Stimulated activated CD4-positive, alpha-beta T cell treated with anti-CD3 and anti-CD28 coated beads, Interleukin-12 subunit alpha, Interleukin-12 subunit beta, amount 100 ng/mL, for 24 hours (primary cell): ENCODE results near the gene GPR157.
"Not testable (repeated sequence)": the region's sequence is repeated elsewhere in the genome, so short reads cannot be mapped to it uniquely, and the experiment has no call there.

Source experiments
- DNase-seq, 2 experiments: peaks; one replicate each; pipeline ENCODE4 v3.0.0-alpha.2; 2020; ENCODE audit warnings: low read depth in 2 of 2

GPR157 gene

DNA sequence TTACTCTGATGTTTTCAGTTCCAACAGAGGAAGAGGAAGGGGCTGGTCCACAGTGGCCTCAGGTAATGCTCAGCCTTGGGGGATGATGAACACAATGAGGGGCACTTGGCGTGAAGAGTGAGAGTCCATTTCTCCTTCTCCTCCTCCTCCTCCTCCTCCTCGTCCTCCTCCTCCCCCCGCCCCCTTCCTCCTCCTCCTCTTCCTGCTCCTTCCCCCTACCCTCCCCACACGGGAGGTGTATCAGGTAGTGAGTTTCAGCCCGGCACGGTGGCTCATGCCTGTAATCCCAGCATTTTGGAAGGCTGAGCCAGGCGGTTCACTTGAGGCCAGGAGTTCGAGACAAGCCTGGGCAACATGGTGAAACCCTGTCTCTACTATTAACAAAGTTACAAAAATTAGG lies 17.3 kb upstream of the GPR157 start:
- DNase-seq: no peak

DNA sequence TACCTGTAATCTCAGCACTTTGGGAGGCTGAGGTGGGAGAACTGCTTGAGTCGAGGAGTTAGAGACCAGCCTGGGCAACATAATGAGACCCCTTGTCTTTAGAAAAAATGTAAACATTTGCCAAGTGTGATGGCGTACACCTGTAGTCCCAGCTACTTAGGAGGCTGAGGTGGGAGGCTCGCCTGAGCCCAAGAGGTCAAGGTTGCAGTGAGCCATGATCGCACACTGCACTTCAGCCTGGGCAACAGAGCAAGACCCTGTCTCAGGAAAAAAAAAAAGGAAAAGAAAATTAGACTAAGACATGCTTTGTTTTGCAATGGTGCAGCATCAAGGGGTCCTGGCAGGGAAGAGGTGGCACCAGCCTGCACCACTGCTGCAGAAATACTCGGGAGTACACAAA lies 16.8 kb upstream of the GPR157 start:
- no peak for DNase-seq

DNA sequence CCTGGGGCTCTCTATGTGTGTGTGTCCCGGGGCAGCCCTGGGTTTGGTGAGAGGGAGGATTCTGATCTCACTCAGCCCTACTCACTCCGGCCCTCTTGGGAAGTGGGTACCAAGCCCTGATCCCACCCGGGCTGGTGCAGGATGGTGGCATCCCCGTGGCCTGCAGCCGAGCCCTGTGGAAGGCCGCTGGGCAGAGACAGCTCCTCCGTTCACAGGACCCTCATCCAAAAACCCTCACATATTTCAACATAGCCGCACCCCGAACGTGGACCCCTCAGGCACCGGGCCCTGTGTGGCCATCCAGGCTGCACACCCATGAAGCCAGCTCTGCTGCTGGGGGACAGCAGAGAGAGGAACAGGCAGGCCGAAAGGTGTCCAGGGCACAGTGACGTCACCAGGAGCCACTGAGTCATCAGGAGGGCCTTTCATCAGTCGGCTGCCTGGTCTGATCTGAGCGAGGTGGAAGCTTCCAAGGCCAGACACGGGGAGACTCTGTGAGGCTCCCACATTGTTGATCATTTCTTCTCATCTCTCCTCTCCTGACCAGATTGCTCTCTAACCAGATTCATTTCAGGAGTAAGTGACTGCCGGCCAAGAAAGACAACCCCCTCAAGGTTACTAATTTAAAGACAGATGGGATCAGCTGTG lies 16.2 kb upstream of the GPR157 start:
- DNase-seq: no peak

DNA sequence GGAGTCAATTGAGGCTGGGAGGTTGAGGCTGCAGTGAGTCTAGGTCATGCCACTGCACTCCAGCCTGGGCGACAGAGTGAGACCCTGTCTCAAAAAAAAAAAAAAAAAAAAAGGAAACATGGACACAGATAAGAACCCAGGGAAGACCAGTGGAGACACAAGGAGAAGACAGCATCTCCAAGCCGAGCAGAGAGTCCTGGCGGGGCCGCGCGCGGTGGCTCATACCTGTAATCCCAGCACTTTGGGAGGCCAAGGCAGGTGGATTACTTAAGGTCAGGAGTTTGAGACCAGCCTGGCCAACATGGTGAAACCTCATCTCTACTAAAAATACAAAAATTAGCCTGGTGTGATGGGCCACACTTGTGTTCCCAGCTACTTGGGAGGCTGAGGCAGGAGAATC lies 15.6 kb upstream of the GPR157 start:
- DNase-seq: not testable (repeated sequence)

DNA sequence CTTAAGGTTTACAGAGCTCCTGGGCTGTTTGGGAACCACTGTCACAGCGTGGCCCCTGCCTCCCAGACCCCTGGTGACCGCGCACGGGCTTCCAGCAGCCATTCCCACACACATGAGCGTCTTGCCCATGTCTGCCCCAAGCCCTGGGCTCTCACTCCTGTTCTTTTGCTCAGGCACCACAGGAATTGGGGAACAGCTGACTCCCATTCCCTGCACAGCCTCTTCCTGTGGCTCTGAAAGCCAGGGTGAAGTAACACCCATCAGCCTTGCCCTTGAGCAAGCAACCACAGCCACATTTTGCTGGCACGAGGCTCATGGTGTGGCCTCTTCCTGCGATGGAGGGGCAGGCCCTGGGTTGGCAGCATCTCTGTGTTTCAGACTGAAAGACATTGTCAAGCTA lies 14.3 kb upstream of the GPR157 start:
- DNase-seq: no peak

DNA sequence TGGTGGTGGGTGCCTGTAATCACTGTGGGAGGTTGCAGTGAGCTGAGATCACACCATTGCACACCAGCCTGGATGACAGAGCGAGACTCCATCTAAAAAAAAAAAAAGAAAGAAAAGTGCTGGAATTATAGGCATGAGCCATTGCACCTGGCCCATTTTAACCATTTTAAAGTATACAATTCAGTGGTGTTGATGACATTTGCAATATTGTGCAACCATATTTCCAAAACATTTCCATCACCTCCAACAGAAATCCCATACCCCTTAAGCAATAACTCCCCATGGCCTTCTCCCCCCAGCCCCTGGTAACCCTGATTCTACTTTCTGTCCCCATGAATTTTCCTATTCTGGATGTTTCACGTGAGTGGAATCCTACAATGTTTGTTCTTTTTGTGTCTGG lies 11.0 kb upstream of the GPR157 start:
- DNase-seq: no peak

DNA sequence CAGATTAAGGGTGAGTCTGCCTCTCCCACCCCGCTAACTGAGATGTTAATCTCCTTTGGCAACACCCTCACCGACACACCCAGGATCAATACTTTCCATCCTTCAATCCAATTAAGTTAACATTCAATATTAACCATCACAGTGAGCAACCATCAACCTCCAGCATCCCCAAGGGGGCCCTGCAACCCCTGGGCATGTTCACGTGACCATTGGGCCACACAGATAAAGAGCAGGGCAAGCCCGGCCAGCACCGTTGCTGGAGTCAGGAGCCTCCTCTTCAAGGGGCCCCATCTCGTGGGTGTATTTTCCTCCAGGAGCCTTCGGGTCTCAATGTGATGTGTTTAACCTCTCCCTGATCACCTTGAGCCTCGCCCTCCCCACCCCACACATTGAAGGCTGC lies 8.0 kb upstream of the GPR157 start:
- DNase-seq: no peak

DNA sequence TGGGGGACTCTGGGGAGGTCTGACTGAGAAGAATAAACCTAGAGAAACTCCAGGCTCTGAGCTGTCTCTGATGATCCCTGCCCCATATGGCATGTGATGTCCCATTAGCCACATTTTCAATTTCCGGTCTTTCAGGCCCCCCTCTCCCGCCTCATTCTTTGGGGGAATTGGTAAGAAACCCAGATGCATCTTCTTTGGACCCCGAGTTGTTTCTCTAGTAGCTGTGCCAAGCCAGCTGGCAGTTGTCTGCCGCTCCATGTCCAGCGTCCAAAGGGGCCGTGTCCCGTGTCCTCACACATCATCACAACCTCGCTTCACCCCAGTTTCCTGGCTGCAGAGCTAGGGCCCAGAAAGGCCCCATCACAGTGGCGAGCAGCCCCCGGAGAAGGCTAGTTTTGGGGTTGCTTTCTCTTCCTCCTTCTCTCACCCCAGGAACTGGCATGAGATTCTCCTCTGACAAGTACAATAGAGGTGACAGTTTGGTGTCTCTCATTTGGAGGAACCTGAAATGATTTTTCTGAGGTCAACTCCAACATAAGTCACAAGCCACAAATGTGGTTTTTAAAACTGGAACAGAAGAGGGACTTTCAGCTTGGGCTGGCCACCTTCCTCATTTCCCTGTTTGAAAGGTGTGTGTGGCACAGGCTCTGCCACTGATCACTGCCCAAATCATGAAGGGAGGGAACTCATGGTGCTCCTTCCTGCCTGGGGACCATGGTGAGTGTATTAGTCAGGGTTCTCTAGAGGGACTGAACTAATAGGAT lies 6.4 kb upstream of the GPR157 start:
- DNase-seq: no peak

DNA sequence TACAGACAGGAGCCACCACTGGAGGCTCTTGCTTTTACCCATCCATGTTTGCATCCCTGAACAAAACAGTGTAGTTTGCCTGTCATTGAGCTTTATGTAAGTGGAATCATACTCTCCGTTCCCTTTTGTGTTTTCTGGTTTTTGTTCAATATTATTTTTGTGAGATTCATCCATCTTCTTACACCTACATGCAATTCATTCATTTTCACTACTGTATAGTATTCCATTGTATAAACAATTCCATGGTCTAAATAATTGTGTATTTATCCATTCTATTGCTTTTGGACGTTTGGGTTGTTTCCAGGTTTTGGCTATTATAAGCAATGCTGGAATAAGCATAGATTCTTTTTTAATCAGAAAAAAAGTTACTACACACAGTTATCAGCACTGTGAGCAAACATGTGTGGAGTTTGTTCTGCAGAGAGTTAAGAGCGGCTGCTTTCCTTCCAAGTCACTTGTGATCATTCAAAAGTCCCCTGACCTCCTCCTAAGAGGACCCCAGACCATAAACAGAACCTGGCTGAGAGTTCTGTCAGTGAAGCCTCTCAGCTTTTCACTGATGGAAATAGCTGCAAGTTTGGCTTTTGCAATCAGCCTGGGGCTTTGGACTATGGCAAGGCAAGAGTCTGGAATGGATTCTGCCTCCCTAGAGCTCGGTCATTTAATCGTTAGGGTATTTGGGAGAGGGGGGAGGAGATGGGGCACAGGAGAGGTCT lies 5.1 kb upstream of the GPR157 start:
- no peak for DNase-seq

DNA sequence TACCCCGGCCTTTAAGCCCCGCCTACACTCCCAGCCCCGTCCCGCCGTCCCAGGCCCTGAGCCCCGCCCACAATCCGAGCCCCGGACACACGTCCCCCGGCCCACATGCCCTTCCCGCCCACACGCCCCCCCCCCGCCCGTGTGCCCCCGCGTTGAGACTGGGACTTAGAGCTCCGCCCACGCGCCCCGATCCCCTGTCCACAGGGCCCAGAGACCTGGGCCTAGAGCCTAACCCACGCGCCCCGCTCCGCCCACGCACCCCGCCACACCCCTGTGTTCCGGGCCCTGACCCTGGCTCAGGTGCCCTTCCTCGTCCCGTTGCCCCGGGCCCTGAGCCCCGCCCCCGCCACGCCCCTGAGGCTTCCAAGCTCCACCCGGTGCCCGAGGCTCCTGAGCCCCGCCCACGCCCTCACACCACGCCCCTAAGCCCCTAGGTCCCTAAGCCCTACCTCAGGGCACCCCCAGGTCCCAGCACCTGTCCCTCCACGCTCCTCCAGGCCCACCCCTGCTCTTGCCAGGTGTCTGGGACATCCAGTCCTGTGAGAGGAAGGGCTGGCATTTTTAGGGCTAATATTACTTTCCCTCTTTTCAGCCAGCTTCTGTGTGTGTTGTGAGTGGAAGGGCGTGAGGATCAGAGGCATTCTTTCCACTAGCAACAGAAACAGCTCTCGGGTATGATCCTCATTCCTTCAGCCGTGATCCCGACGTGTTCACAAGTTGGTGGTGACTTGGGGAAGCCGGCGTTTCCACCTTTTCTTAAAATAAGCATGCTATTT lies 552 bp upstream of the GPR157 start:
- DNase-seq: peak; percentile 47 to 78

DNA sequence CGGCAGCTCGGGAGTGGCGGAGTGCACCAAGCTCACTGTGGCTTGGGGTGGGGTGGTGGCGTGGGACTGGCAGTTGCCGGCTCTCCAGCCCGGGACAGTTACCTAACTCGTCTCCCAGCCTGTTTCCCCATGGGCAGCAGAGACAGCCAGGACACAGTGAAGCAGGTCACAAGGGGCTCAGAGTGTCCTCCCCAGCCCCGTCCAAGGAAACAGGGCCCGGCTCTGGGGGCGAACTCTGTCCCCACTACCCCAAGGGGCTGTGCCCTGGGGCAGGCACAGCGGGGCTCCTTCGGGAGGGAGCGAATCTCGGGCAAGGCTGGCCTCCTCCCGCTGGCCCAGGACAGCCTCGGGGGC lies 759 bp downstream of the GPR157 start:
- no peak for DNase-seq

DNA sequence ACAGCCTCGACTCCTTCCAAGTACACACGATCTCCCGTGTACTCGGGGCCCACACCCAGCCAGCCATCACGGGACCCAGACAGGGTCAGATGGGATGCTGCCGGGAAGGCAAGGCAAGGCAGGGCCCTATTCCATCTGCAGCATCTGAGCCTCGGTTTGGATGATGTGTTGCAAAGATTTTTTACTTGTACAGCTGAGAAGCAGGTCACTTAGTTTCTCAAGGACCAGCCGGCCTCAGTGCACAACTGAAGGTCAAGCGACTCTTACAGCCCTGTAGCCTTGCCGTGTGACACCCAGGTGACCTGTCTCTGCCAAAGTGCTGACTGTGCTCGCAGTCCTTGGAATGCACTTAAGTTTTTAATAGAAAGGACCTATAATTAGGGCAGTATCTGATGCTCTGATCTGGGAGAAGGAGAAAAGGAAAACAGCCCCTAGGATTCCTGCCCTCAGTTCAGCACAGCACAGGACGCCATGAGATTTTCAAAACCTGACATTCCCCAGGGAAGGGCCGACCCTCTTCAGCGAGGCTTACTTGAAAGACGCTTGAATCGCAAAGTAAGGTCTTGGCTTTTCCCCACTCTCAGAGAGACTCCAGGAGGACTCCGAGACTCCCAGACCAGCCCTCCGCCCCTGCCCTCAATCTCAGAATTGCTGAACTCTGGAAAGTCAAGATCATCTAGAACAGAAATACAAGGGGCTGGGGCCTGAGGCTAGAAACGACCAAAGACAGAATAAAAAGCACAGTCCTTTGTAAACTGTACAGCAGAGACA lies 1.3 kb downstream of the GPR157 start:
- no peak for DNase-seq

DNA sequence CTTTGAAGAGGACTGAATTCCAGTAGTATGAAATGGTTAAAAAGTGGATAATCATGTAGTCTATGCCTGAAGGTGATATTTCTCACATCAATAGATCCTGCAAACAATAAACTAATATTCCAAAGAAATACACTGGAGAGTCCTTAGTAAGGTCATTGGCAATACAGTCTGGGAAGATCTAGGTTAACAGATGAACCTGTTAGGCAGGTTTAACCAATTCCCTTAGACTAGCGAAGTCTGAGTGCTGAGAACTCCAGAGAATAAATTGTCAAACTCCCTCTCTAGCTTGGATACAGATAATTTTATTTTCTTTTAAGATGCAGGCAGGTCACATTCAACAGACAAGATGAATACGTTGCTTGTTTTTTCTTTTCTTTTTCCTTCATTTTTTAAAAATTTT lies 2.4 kb downstream of the GPR157 start:
- DNase-seq: no peak

DNA sequence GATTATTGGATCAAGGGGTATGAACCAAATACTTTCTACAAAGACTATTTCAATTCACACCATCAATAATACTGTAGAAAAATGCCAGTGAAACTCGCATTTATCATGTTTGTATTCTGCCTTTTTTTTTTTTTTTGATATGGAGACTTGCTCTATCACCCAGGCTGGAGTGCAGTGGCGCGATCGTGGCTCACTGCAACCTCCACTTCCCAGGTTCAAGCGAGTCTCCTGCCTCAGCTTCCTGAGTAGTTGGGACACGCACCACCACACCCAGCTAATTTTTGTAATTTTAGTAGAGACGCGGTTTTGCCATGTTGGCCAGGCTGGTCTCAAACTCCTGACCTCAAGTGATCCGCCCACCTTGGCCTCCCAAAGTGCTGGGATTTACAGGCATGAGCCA lies 3.1 kb downstream of the GPR157 start:
- not testable (repeated sequence) for DNase-seq

DNA sequence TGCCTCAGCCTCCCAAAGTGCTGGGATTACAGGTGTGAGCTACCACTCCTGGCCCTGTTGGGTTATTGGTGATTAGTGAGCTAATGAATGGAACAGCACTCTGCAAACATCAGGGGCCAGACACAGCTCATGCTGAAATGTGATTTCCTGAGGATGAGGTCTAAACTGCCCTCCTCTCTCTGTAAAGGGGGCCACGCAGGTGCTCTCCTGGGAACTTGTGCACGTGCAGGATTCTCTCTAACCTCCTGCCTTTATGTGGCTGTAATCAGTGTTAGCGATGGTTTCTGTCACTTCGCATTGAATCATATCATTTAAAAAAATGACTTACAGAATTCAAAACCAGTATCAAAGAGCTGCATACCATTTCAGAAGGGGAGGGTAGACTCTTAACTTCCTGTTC lies 3.6 kb downstream of the GPR157 start:
- DNase-seq: no peak

DNA sequence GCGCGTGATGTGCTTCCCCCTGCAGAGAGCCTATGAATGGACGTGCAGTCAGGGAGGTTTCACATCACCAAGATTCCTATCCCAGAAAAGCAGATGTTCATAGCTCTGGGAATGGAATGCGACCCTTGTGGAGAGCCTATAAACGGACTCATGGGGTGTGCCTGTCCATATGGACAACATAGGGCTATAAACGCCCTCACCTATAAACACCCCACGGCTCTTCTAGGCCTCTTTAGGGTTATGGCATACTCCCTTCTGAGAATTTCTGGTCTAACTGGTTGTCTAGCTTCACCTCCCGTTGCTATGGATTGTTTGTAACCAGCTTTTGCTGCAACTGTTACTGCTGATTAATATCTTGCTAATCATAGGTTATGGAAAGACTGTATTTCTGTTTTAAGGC lies 4.5 kb downstream of the GPR157 start:
- DNase-seq: not testable (repeated sequence)

DNA sequence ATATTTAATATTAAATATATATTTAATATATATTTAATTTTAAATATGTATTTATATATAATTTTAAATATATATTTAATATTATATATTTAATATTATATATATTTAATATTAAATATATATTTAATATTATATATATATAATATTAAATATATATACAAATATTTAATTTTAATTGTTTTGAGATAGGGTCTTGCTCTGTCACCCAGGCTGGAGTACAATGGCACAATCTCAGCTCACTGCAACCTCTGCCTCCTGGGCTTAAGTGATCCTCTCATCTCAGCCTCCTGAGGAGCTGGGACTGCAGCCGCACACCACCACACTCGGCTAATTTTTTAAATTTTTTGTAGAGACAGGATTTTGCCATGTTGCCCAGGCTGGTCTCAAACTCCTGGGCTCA lies 5.2 kb downstream of the GPR157 start:
- DNase-seq: not testable (repeated sequence)

DNA sequence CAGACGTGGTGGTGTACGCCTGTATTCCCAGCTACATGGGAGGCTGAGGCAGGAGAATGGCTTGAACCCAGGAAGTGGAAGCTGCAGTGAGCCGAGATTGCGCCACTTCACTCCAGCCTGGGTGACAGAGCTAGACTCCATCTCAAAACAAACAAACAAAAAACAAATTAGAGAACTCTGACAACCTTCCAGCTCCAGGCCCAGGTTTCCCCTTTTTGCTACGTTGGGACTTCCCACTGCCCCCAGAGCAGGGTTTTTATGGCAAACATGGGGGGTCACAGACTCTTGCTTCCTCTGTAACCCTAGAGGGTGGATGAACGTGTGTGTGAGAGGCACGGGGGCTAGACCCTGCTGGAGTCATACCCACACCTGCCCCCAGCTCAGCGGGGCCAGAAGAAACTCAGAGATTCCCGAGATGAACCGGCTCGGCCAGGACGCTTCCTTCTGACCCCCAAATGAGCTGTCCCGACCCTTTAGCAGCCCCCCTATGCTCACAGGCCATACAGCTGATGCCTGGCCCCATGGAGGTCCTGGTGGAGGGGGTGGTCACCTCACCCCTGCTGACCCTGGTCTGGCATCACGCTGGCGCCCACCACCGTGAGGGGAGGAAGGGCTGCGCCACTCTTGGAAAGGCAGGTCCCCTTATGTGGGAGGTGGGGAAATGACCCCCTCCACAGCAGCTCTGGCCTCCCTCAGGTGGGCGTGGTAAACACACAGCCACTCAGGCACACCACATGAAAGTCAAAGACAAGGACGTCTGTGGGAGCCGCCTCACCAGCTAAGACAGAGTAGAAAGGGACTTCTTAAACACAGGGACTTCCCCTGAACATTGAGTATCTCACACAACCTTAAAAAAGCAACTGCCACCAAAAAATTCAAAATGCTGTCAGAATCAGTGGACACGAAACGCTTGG lies 7.1 kb downstream of the GPR157 start:
- peak in 1 of 2 experiments; percentile 24 for DNase-seq

DNA sequence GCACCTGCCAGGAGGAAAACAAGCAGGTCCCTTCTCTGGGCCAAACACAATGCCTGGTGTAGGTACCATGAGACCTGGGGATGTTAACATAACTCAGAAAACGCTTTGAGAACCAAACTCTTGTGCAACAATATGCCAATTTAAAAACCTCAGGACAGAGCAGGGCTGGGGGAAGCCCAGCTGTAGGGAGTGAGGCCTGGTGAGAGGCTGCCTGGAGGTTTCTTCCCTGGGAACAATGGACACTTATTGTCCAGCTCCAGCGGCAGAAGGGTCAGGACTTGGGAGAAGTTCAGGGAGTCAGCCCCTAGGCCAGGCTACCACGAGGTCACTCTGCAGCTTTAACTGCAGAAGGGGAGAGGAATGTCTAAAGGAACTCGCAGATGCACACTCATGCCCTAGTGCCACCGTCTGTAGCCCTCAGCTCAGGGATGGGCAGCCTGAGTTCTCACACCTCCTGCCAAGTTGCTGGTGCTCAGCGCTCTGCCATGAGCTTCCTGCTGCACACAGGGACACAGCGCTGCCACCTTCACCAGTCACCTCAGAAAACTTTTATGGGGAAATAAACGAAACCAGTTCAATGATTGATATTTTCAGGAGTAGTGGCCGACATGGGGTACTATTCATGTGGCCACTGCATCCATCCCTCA lies 8.5 kb downstream of the GPR157 start:
- DNase-seq: no peak

DNA sequence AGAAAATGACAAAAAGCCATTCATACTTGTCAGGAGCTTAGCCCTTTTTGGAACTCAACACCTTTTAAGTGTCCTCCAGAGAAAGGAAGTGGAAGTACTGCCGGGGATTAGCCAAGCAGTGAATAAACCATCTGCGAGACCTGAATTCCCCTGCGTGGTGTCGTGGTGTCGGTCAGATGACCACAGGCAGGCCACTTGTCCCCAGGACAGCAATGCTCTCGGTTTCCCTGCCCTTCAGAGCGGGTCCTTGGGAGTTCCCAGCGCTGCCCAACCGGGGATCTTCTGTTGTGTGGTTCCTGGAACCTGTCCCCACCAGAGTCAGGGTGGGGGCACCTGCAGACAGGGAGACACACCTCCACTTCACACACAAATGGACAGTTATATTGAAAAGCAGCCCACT lies 9.2 kb downstream of the GPR157 start:
- DNase-seq: no peak
